Measurements from ENCODE around the gene PLEKHA6. TPM values are rescaled to one million over a fixed set of nuclear protein-coding genes. Genes with fewer than 3 reads are reported as not detected.

Gene PLEKHA6
- total and polyA plus RNA-seq, 3 donors from 2014 or later, result 5.9 to 14.7 (median 10.0) TPM

- H3K9me3 ChIP-seq, result no peaks in the 10 kb centered on the region
- no peak for DNase-seq
- TF ChIP-seq POLR2A (IDR thresholded peaks at IDR 0.05) (no peak), CTCF (IDR thresholded peaks at IDR 0.05) (no peak)
- no peak overlapping the region for H3K4me3 ChIP-seq
- H3K27me3 ChIP-seq, result no peaks in the 10 kb centered on the region
- no peak overlapping the region for H3K27ac ChIP-seq
- 83 to 86% methylated on average over 5 of the region's 5 CpGs for WGBS, 2 donors
- no peaks in the 10 kb centered on the region for H3K36me3 ChIP-seq (ENCODE audit: low read depth, missing control alignments)
- intact Hi-C loops (cut with DNase I; ENCODE audit: low total_unique reads), result no loop called here
- H3K4me1 ChIP-seq, result peaks cover 8% of the 10 kb centered on the region
Observed at GRCh38 chr1:204266504-204267034, 93.2 kb downstream of the PLEKHA6 start.

- Histone ChIP-seq H3K4me3 (no peak overlapping the region), H3K36me3 (ENCODE audit: low read depth, missing control alignments) (no peaks in the 10 kb centered on the region), H3K27ac (no peak overlapping the region), H3K27me3 (no peaks in the 10 kb centered on the region), H3K4me1 (peaks cover 8% of the 10 kb centered on the region), H3K9me3 (no peaks in the 10 kb centered on the region)
- WGBS, 2 donors, result 75 to 88% methylated on average over 2 of the region's 2 CpGs
- TF ChIP-seq CTCF (IDR thresholded peaks at IDR 0.05), result no peak
- no peak for TF ChIP-seq POLR2A (IDR thresholded peaks at IDR 0.05)
- intact Hi-C loops (cut with DNase I; ENCODE audit: low total_unique reads), result no loop called here
- no peak for DNase-seq
Observed at GRCh38 chr1:204265665-204266064, 94.1 kb downstream of the PLEKHA6 start.

GRCh38 chr1:204264805-204265204 is 94.9 kb downstream of the PLEKHA6 start:
- H3K36me3 ChIP-seq (ENCODE audit: low read depth, missing control alignments), result no peaks in the 10 kb centered on the region
- H3K4me1 ChIP-seq, result peaks cover 8% of the 10 kb centered on the region
- WGBS, 2 donors, result 86 to 87% methylated on average over 8 of the region's 8 CpGs
- H3K9me3 ChIP-seq, result no peaks in the 10 kb centered on the region
- intact Hi-C loops (cut with DNase I; ENCODE audit: low total_unique reads), result no loop called here
- H3K27me3 ChIP-seq, result no peaks in the 10 kb centered on the region
- no peak overlapping the region for H3K4me3 ChIP-seq
- H3K27ac ChIP-seq, result no peak overlapping the region
- no peak for DNase-seq
- TF ChIP-seq POLR2A (IDR thresholded peaks at IDR 0.05) (no peak), CTCF (IDR thresholded peaks at IDR 0.05) (no peak)

GRCh38 chr1:204263254-204263910 is 96.3 kb downstream of the PLEKHA6 start:
- WGBS, 2 donors, result 64 to 67% methylated on average over 11 to 13 of the region's 13 CpGs
- Histone ChIP-seq H3K36me3 (ENCODE audit: low read depth, missing control alignments) (no peaks in the 10 kb centered on the region), H3K27ac (no peak overlapping the region), H3K9me3 (no peaks in the 10 kb centered on the region), H3K4me1 (peaks cover 8% of the 10 kb centered on the region), H3K4me3 (no peak overlapping the region), H3K27me3 (no peaks in the 10 kb centered on the region)
- TF ChIP-seq POLR2A (IDR thresholded peaks at IDR 0.05) (no peak), CTCF (IDR thresholded peaks at IDR 0.05) (no peak)
- intact Hi-C loops (cut with DNase I; ENCODE audit: low total_unique reads), result no loop called here
- no peak for DNase-seq

All from testis (tissue), 3 donors.